SK-N-SH treated with all-trans-retinoic acid at 6 μM for 48 hours (cell line): ENCODE results near the gene ANKRD44.

ENCODE experiments used
- CREB5 ChIP-seq: fragments of 250-450 bp; sonication (Bioruptor Pico); IDR thresholded peaks from 2 replicates; pipeline ENCODE4 v1.5.1; 2020; ENCODE audit warnings: low read depth, mild to moderate bottlenecking, moderate library complexity
- ESRRG ChIP-seq: fragments of 250-450 bp; sonication (Bioruptor Pico); IDR thresholded peaks from 2 replicates; pipeline ENCODE4 v1.6.1; 2021; ENCODE audit warnings: mild to moderate bottlenecking
- GLIS3 ChIP-seq: fragments of 250-450 bp; sonication (Bioruptor Pico); IDR thresholded peaks from 2 replicates; pipeline ENCODE4 v1.5.0; 2020; ENCODE audit warnings: mild to moderate bottlenecking, moderate library complexity
- OSR1 ChIP-seq: fragments of 250-450 bp; sonication (Bioruptor Pico); IDR thresholded peaks from 2 replicates; pipeline ENCODE4 v1.8.0; 2022; ENCODE audit warnings: moderate library complexity, mild to moderate bottlenecking, inconsistent platforms
- ZC3H10 ChIP-seq: fragments of 250-450 bp; sonication (Bioruptor Pico); IDR thresholded peaks from 2 replicates; pipeline ENCODE4 v1.5.1; 2021; ENCODE audit warnings: mild to moderate bottlenecking, moderate library complexity

GRCh38 chr2:197293252-197294007 is 17.1 kb downstream of the ANKRD44 start:
- TF ChIP-seq GLIS3 (CRISPR knock-in tag) (no peak), CREB5 (CRISPR knock-in tag) (no peak), OSR1 (no peak), ZC3H10 (CRISPR knock-in tag) (no peak), ESRRG (CRISPR knock-in tag) (no peak)
